ENCODE measurements around the gene TCEA2. TPM values are rescaled to one million over a fixed set of nuclear protein-coding genes. Genes with fewer than 3 reads are reported as not detected.

The TCEA2 gene
- total RNA-seq, 1 donor from 2014 or later: 33.1 TPM

DNA sequence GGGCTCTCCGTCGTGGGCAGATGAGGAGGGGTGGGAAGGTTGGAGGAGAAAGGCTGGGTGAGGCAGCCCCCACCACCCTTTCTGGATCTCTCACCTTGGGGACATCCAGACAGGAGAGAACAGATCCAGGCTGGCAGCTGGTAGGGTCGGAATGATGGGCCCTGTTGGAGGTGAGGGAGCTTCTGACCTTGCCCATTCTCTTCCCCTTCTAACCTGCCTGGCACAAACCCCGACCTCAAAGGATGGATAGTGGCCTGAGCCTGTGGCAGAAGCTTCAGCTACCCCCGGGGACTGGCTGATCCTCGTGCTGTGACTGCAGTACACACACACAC, 50.4 kb downstream of the TCEA2 start:
- no peaks in the 10 kb centered on the region for H3K27me3 ChIP-seq
- no peaks in the 10 kb centered on the region for H3K4me1 ChIP-seq
- intact Hi-C loops (cut with DNase I): no loop called here
- TF ChIP-seq POLR2A (IDR thresholded peaks at IDR 0.05) (no peak), POLR2AphosphoS5 (IDR thresholded peaks at IDR 0.05; ENCODE audit: insufficient read depth in 1 of 2, low read depth in 1 of 2) (no peak)
- TF ChIP-seq, protein P1, sequence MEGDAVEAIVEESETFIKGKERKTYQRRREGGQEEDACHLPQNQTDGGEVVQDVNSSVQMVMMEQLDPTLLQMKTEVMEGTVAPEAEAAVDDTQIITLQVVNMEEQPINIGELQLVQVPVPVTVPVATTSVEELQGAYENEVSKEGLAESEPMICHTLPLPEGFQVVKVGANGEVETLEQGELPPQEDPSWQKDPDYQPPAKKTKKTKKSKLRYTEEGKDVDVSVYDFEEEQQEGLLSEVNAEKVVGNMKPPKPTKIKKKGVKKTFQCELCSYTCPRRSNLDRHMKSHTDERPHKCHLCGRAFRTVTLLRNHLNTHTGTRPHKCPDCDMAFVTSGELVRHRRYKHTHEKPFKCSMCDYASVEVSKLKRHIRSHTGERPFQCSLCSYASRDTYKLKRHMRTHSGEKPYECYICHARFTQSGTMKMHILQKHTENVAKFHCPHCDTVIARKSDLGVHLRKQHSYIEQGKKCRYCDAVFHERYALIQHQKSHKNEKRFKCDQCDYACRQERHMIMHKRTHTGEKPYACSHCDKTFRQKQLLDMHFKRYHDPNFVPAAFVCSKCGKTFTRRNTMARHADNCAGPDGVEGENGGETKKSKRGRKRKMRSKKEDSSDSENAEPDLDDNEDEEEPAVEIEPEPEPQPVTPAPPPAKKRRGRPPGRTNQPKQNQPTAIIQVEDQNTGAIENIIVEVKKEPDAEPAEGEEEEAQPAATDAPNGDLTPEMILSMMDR (IDR thresholded peaks at IDR 0.05): no peak
- DNase-seq (ENCODE audit: extremely low spot score in 2 of 2): no peak
- H3K4me3 ChIP-seq: no peak overlapping the region
- H3K27ac ChIP-seq: no peak overlapping the region
- H3K9me3 ChIP-seq: no peaks in the 10 kb centered on the region
- H3K36me3 ChIP-seq: no peaks in the 10 kb centered on the region

- TF ChIP-seq POLR2AphosphoS5 (IDR thresholded peaks at IDR 0.05; ENCODE audit: insufficient read depth in 1 of 2, low read depth in 1 of 2) (no peak), POLR2A (IDR thresholded peaks at IDR 0.05) (no peak)
- TF ChIP-seq, protein P1 (IDR thresholded peaks at IDR 0.05): no peak
- H3K4me1 ChIP-seq: no peaks in the 10 kb centered on the region
- no peaks in the 10 kb centered on the region for H3K9me3 ChIP-seq
- DNase-seq (ENCODE audit: extremely low spot score in 2 of 2): no peak
- H3K4me3 ChIP-seq: no peak overlapping the region
- no peak overlapping the region for H3K27ac ChIP-seq
- no peaks in the 10 kb centered on the region for H3K27me3 ChIP-seq
- intact Hi-C loops (cut with DNase I): no loop called here
- no peaks in the 10 kb centered on the region for H3K36me3 ChIP-seq
Observed at GRCh38 chr20:64113796-64114355, 50.9 kb downstream of the TCEA2 start.

DNA sequence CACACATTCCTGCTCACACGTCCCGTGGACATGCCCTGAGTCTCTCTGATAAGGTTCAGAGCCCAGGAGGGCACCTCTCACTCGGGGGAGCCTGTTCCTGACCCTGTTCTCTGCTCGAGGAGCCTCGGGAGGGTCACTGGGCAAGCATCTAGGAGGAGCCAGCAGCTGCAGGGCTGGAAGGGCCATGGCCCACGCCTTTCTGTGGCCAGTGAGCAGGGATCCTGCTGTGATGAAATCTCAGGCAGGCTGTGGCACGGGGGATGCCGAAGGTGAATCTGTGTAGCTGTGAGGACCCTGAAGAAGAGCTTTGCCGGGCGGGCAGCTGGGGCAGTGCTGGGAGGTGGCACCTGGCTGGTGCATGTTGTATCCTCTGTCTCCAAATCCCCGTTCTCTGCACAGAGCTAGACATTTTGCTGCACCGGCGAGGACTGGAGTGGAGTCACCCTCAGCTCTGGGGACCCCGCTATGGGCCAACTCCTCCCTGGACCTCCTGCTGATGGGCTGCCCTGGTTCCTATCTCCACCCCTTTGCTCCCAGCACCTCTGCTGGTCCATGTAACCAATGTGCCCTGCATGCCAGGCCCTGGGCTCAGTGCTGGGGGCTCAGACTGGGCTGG, 51.5 kb downstream of the TCEA2 start:
- intact Hi-C loops (cut with DNase I): no loop called here
- DNase-seq (ENCODE audit: extremely low spot score in 2 of 2): no peak

GRCh38 chr20:64115171-64115911, 52.3 kb downstream of the TCEA2 start:
- H3K36me3 ChIP-seq: no peaks in the 10 kb centered on the region
- DNase-seq (ENCODE audit: extremely low spot score in 2 of 2): no peak
- no peaks in the 10 kb centered on the region for H3K9me3 ChIP-seq
- no peak overlapping the region for H3K4me3 ChIP-seq
- peaks cover 5% of the 10 kb centered on the region for H3K4me1 ChIP-seq
- no peaks in the 10 kb centered on the region for H3K27me3 ChIP-seq
- intact Hi-C loops (cut with DNase I): no loop called here
- H3K27ac ChIP-seq: no peak overlapping the region
- no peak for TF ChIP-seq POLR2AphosphoS5 (IDR thresholded peaks at IDR 0.05; ENCODE audit: insufficient read depth in 1 of 2, low read depth in 1 of 2)
- TF ChIP-seq, protein P1 (IDR thresholded peaks at IDR 0.05): no peak
- TF ChIP-seq POLR2A (IDR thresholded peaks at IDR 0.05): no peak

More for the DNA sequence above, 51.5 kb downstream of the TCEA2 start:
- Histone ChIP-seq H3K27ac (no peak overlapping the region), H3K4me3 (no peak overlapping the region), H3K36me3 (no peaks in the 10 kb centered on the region), H3K9me3 (no peaks in the 10 kb centered on the region), H3K27me3 (no peaks in the 10 kb centered on the region), H3K4me1 (no peaks in the 10 kb centered on the region)
- TF ChIP-seq POLR2AphosphoS5 (IDR thresholded peaks at IDR 0.05; ENCODE audit: insufficient read depth in 1 of 2, low read depth in 1 of 2): no peak
- no peak for TF ChIP-seq POLR2A (IDR thresholded peaks at IDR 0.05)
- TF ChIP-seq, protein P1 (IDR thresholded peaks at IDR 0.05): no peak

GRCh38 chr20:64116016-64116415, 53.0 kb downstream of the TCEA2 start:
- H3K4me1 ChIP-seq: peaks cover 8% of the 10 kb centered on the region
- no peak overlapping the region for H3K27ac ChIP-seq
- no peaks in the 10 kb centered on the region for H3K9me3 ChIP-seq
- H3K27me3 ChIP-seq: no peaks in the 10 kb centered on the region
- intact Hi-C loops (cut with DNase I): no loop called here
- TF ChIP-seq, protein P1 (IDR thresholded peaks at IDR 0.05): no peak
- no peak for TF ChIP-seq POLR2A (IDR thresholded peaks at IDR 0.05)
- H3K4me3 ChIP-seq: no peak overlapping the region
- DNase-seq (ENCODE audit: extremely low spot score in 2 of 2): no peak
- H3K36me3 ChIP-seq: no peaks in the 10 kb centered on the region
